Heart right ventricle (tissue), 16 donors: ENCODE results near the gene SHC4. TPM values are rescaled to one million over a fixed set of nuclear protein-coding genes. Genes with fewer than 3 reads are reported as not detected.
A peak's percentile ranks its signal among the peaks of the same experiment; 100 is the strongest.
"Not testable (repeated sequence)": the region's sequence is repeated elsewhere in the genome, so short reads cannot be mapped to it uniquely, and the experiment has no call there.

Experiments
- ATAC-seq, 8 donors: fragments of 200-7000 bp; cut with Tn5 transposase; one replicate each; pipeline ENCODE4 v1.9.1; 2020; ENCODE audit warnings: mild to moderate bottlenecking in 8 of 8, moderate library complexity in 8 of 8, moderate number of reproducible peaks in 1 of 8
- DNase-seq, 2 donors: peaks; one replicate each; pipeline ENCODE4 v3.0.0-alpha.2; 2020
- H3K27ac ChIP-seq, 10 donors: fragments of 200-600 bp; sonication (generic) in 2 of 10; one replicate each; pipeline versions ENCODE4 v1.5.0 to v1.8.0; 2020 to 2022; ENCODE audit warnings: mild to moderate bottlenecking in 3 of 10
- H3K27me3 ChIP-seq, 7 donors: fragments of 200-600 bp; one replicate each; pipeline ENCODE4 v1.8.0; 2021 to 2022; ENCODE audit warnings: mild to moderate bottlenecking in 2 of 7
- H3K36me3 ChIP-seq, 9 donors: fragments of 200-600 bp; sonication (generic) in 1 of 9; one replicate each; pipeline versions ENCODE4 v1.5.0 to v1.8.0; 2020 to 2022; ENCODE audit warnings: mild to moderate bottlenecking in 2 of 9
- H3K4me1 ChIP-seq, 9 donors: fragments of 200-600 bp; sonication (generic) in 1 of 9; one replicate each; pipeline versions ENCODE4 v1.5.0 to v1.8.0; 2020 to 2022; ENCODE audit warnings: mild to moderate bottlenecking in 4 of 9
- H3K4me3 ChIP-seq, 10 donors: fragments of 200-600 bp; sonication (generic) in 2 of 10; one replicate each; pipeline versions ENCODE4 v1.5.0 to v1.8.0; 2020 to 2022; ENCODE audit warnings: mild to moderate bottlenecking in 7 of 10, moderate library complexity in 2 of 10
- H3K9me3 ChIP-seq, 11 donors: fragments of 200-600 bp in 10 of 11; sonication (generic) in 2 of 11; one replicate each; pipeline versions ENCODE4 v1.5.0 to v1.8.0; 2013 to 2022; ENCODE audit warnings: mild to moderate bottlenecking in 2 of 11, control low read depth in 1 of 11, moderate library complexity in 1 of 11
- WGBS, 2 donors: extraction: QIAGEN DNeasy Blood & Tissue Kit; methylation state at CpG; one replicate each; pipeline ENCODE4 v1.1.7; 2013; ENCODE audit warnings: inconsistent platforms in 1 of 2; 5-methylcytosine and 5-hydroxymethylcytosine counted together
- intact Hi-C, 10 donors: fragments of 100-400 bp; cut with DNase I; formaldehyde crosslinking; loops; one replicate each; pipeline versions ENCODE4 v1.11.1 to v1.14.2; 2022
- polyA plus RNA-seq, 2 donors: library from polyadenylated mRNA; stranded (reverse); fragments of 200-250 nt; gene quantifications; one replicate each; pipeline ENCODE4 v1.2.3, GENCODE V29; 2013
- total RNA-seq, 10 donors: library from RNA; stranded (reverse); fragmentation: NEBNext Ultra II Directional in 3 of 10; extraction: Animal tissue kit (Norgen Biotek cat#: 25700) in 3 of 10; gene quantifications; one replicate each; pipeline versions ENCODE4 v1.2.1 to v1.2.4, GENCODE V29; 2021 to 2023
- TF ChIP-seq, protein P1 (sequence below), 9 donors: fragments of 200-600 bp; sonication (generic) in 2 of 9; IDR thresholded peaks; one replicate each; pipeline versions ENCODE4 v1.5.0 to v1.8.0; 2021 to 2022; ENCODE audit warnings: antibody characterized with exemption in 9 of 9, mild to moderate bottlenecking in 5 of 9, moderate library complexity in 1 of 9
- donor health status: Arrhythmogenic right ventricular cardiomyopathy.
- donor health status: ischemic (EF 13 %, LVEDD 7.1; RV severe dilation, severe dysfunction).
- donor health status: healthy with polysubstance abuse.
- donor health status: DM: no; HTN: yes; CAD: no.
- donor health status: DM: no; HTN: no; CAD: no.
- donor health status: ischemic (EF 25% LVEDD 6.9; RV normal size, moderate dysfunction).
- donor health status: ischemic (EF 25% LVEDD 5.7; RV mildly dilated, moderate dysfunction).
- donor health status: healthy.
- donor health status: DM: yes; HTN: yes; CAD: no.
- donor health status: Ischemic cardiomyopathy.
- donor health status: ischemic (EF 35%, LVEDD 5.7; RV mildly dilated, moderate dysfunction).
- donor health status: nonischemic (EF 11% LVEDD 7.7; RV severe dilation, severe dysfunction).
- donor health status: DM: yes; HTN: yes; CAD: no.
- donor health status: PGD.
- donor health status: ischemic (EF 29% LVEDD 5.4; RV normal size, mild dysfunction).
- donor health status: nonischemic (EF 23%, LVEDD 6.1; RV moderate dilation, normal function).

Gene SHC4
- total and polyA plus RNA-seq, 12 donors = 1.2 to 4.9 (median 2.2) TPM

DNA sequence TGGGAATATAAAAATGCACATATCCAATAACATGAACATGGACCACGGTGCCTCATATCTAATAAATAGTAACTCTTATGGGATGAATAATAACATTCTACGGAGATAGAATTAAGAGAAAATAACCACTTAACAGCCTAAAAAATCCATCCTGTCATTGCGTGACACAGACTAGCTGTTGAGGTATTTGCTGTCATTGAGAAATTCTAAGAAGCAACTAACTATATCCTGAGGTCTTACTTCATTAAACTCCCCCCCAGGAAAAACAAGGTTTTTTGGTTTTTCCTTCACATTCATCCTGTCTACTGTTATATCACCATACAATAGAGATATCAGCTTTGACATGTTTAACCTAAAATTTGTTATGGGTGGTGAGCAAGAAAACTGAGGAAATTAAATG is 167.2 kb downstream of the SHC4 start:
- WGBS, 2 donors = 92 to 93% methylated on average over 3 of the region's 3 CpGs
- DNase-seq (no peak), ATAC-seq (no peak)
- intact Hi-C loops = loop anchor here in 3 of 10 donors (5.0 to 10.0 kb wide), 2 partner anchors 142 to 439 kb away; no protein-coding TSS in a partner anchor
- no peaks in the 10 kb centered on the region for H3K27me3 ChIP-seq
- peak overlapping the region in 2 of 10 donors; percentile 4 to 16 for H3K4me3 ChIP-seq
- H3K36me3 ChIP-seq = peaks cover 0 to 22% (median 0%) of the 10 kb centered on the region in 9 donors
- peaks cover 0 to 41% (median 5%) of the 10 kb centered on the region in 9 donors for H3K4me1 ChIP-seq
- H3K9me3 ChIP-seq = no peaks in the 10 kb centered on the region
- H3K27ac ChIP-seq = peak overlapping the region in 3 of 10 donors; percentile 15 to 26 (median 16)
- TF ChIP-seq, protein P1, sequence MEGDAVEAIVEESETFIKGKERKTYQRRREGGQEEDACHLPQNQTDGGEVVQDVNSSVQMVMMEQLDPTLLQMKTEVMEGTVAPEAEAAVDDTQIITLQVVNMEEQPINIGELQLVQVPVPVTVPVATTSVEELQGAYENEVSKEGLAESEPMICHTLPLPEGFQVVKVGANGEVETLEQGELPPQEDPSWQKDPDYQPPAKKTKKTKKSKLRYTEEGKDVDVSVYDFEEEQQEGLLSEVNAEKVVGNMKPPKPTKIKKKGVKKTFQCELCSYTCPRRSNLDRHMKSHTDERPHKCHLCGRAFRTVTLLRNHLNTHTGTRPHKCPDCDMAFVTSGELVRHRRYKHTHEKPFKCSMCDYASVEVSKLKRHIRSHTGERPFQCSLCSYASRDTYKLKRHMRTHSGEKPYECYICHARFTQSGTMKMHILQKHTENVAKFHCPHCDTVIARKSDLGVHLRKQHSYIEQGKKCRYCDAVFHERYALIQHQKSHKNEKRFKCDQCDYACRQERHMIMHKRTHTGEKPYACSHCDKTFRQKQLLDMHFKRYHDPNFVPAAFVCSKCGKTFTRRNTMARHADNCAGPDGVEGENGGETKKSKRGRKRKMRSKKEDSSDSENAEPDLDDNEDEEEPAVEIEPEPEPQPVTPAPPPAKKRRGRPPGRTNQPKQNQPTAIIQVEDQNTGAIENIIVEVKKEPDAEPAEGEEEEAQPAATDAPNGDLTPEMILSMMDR (IDR thresholded peaks at IDR 0.05) = no peak

DNA sequence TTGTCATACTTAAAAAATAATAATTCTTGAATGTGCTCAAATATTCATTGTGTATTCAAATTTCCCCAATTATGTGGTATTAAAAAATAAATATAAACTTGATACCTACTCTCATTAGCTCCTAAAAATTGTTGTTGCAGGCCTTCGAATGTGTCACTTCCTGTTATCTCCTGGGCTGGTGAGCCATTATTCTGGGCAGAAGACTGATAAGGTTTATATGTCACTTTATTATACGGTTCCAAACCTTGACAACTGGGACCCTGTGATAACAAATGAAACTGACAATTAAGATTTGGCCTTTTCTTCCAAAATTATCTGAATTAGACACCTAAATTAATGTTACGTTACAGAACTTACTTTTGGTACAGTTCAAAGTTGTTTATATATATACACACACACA is 167.8 kb downstream of the SHC4 start:
- 84 to 93% methylated on average over 3 of the region's 3 CpGs for WGBS, 2 donors
- TF ChIP-seq, protein P1 (IDR thresholded peaks at IDR 0.05) = no peak
- no peaks in the 10 kb centered on the region for H3K9me3 ChIP-seq
- peaks cover 0 to 35% (median 5%) of the 10 kb centered on the region in 9 donors for H3K4me1 ChIP-seq
- peak overlapping the region in 3 of 10 donors; percentile 21 to 87 (median 26) for H3K27ac ChIP-seq
- ATAC-seq (no peak), DNase-seq (no peak)
- intact Hi-C loops = loop anchor here in 3 of 10 donors (5.0 to 10.0 kb wide), 2 partner anchors 141 to 439 kb away; no protein-coding TSS in a partner anchor
- H3K27me3 ChIP-seq = no peaks in the 10 kb centered on the region
- no peak overlapping the region for H3K4me3 ChIP-seq
- H3K36me3 ChIP-seq = peaks cover 0 to 28% (median 0%) of the 10 kb centered on the region in 9 donors

DNA sequence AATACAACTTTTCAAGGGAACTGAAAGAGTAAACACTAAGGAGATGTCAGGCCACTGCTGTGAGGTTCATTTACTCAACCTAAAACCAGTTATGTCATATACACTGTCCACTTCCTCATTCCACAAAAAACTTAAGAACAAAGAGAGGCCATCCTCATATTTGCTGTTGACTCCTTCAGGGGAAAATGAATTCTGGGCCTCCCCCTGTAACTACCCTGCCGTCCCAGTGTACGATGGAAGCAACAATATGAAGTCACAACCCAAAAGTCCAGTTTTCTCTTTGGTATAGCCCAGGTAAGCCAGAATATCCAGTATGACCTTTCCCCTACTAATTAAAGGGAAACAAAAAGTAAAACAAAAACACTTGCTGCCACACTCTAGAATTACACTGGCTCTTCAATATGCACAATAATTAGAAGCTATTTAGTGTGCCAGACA is 169.0 kb downstream of the SHC4 start:
- Histone ChIP-seq H3K4me3 (peak overlapping the region in 2 of 10 donors; percentile 5 to 11), H3K4me1 (peaks cover 0 to 30% (median 5%) of the 10 kb centered on the region in 9 donors), H3K27ac (peak overlapping the region in 6 of 10 donors; percentile 22 to 87 (median 35)), H3K9me3 (no peaks in the 10 kb centered on the region), H3K27me3 (no peaks in the 10 kb centered on the region), H3K36me3 (peaks cover 0 to 40% (median 0%) of the 10 kb centered on the region in 9 donors)
- intact Hi-C loops = loop anchor here in 3 of 10 donors (5.0 to 10.0 kb wide), 2 partner anchors 140 to 437 kb away; no protein-coding TSS in a partner anchor
- 81 to 88% methylated on average over 2 of the region's 2 CpGs for WGBS, 2 donors
- peak in 5 of 8 donors; percentile 42 to 70 (median 52) for ATAC-seq
- no peak for DNase-seq
- TF ChIP-seq, protein P1 (IDR thresholded peaks at IDR 0.05) = no peak

DNA sequence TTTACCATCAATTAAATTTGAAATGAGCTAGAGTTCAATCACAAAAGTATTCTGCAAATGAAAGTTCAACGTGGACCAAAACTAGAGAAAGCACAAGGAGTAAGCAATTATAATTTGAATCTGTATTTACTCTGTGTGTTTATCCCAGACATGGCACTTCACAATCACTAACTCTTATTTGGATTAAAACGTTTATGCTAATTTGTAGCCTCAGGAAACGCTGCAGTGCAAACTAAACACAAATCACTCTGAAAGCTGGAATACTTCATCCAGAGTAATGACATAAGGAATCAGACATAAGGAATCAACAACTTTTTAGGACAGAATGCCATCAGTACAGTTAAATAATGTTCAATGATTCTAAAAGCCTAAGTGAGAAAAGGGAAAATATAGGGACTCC is 171.3 kb downstream of the SHC4 start:
- no peak for DNase-seq

DNA sequence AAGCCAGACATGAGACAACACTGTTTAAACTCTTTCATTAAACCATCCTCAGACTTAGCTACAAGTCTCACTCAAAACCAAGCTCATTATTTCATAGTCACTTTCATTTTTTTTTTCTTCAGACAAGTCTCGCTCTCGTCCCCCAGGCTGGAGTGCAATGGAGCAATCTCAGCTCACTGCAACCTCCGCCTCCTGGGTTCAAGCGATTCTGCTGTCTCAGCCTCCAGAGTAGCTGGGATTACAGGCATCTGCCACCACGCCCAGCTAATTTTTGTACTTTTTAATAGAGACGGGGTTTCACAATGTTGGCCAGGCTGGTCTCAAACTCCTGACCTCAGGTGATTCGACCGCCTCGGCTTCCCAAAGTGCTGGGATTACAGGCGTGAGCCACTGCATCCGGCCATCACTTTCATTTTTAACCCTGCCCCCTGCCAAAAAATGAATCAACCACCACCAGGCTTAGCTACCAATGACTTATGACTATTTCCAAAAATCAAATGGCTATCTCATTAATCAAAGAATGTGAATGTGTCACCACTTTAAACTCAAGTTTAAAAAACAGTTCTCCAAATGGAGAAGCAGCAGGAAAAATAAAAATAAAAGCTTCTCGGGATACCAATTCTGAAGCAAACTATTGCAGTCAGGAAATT is 173.1 kb downstream of the SHC4 start:
- not testable (repeated sequence) for H3K4me3 ChIP-seq, H3K27me3 ChIP-seq, H3K9me3 ChIP-seq, H3K27ac ChIP-seq, DNase-seq, ATAC-seq
- peaks cover 0 to 17% (median 0%) of the 10 kb centered on the region in 9 donors for H3K4me1 ChIP-seq
- 95 to 97% methylated on average over 12 of the region's 12 CpGs for WGBS, 2 donors
- peaks cover 0 to 57% (median 0%) of the 10 kb centered on the region in 9 donors for H3K36me3 ChIP-seq
- intact Hi-C loops = loop anchor here in 1 of 10 donors (10.0 kb wide), 1 partner anchor 136 kb away; no protein-coding TSS in a partner anchor

More for the DNA sequence above, 171.3 kb downstream of the SHC4 start:
- intact Hi-C loops = loop anchor here in 1 of 10 donors (10.0 kb wide), 1 partner anchor 138 kb away; no protein-coding TSS in a partner anchor
- ATAC-seq = no peak
- Histone ChIP-seq H3K27me3 (no peaks in the 10 kb centered on the region), H3K27ac (no peak overlapping the region), H3K36me3 (peaks cover 0 to 57% (median 0%) of the 10 kb centered on the region in 9 donors), H3K4me3 (no peak overlapping the region), H3K9me3 (no peaks in the 10 kb centered on the region), H3K4me1 (peaks cover 0 to 30% (median 5%) of the 10 kb centered on the region in 9 donors)
- 74 to 81% methylated on average over 3 of the region's 3 CpGs for WGBS, 2 donors
- TF ChIP-seq, protein P1 (IDR thresholded peaks at IDR 0.05) = no peak
